H1 (cell line): ENCODE measurements around the gene SEC24A. TPM values are rescaled to one million over a fixed set of nuclear protein-coding genes. Genes with fewer than 3 reads are reported as not detected.
A peak's percentile ranks its signal among the peaks of the same experiment; 100 is the strongest.

Experiments
- BACH1 ChIP-seq: IDR thresholded peaks from 2 replicates; pipeline ENCODE4 v1.6.1; 2012; ENCODE audit warnings: low read length, improper control_type of control experiment
- CEBPB ChIP-seq: IDR thresholded peaks from 2 replicates; pipeline ENCODE4 v1.6.1; 2012; ENCODE audit warnings: low read depth, low read length
- HDAC2 ChIP-seq, 2 experiments: fragments of 300-600 bp in 1 of 2; sonication (generic) in 1 of 2; IDR thresholded peaks; 2 replicates each; pipeline ENCODE4 v1.6.1; 2011 to 2012; ENCODE audit warnings: low read depth in 2 of 2, low read length in 2 of 2, mild to moderate bottlenecking in 2 of 2, moderate library complexity in 2 of 2, borderline replicate concordance in 1 of 2, inconsistent platforms in 1 of 2
- JUN ChIP-seq: IDR thresholded peaks from 2 replicates; pipeline ENCODE4 v1.6.1; 2011; ENCODE audit warnings: low read depth, mild to moderate bottlenecking, improper control_type of control experiment, low read length
- PHF8 ChIP-seq: fragments of 200-600 bp; sonication (generic); conservative IDR thresholded peaks from 2 replicates; pipeline ENCODE4 v1.7.1; 2012; ENCODE audit warnings: low read depth, mild to moderate bottlenecking, inconsistent platforms, low read length, moderate library complexity
- POLR2AphosphoS5 ChIP-seq: IDR thresholded peaks from 2 replicates; pipeline ENCODE4 v1.6.1; 2011; ENCODE audit warnings: low read depth, low read length
- POU5F1 ChIP-seq: IDR thresholded peaks from 2 replicates; pipeline ENCODE4 v1.6.1; 2011; ENCODE audit warnings: low read depth, mild to moderate bottlenecking, low read length, moderate library complexity
- RBBP5 ChIP-seq: IDR thresholded peaks from 2 replicates; pipeline ENCODE4 v1.7.1; 2012; ENCODE audit warnings: low read depth, mild to moderate bottlenecking, inconsistent platforms, low read length, moderate library complexity, borderline replicate concordance
- RNF2 ChIP-seq: fragments of 200-900, 300-1000 bp; sonication (generic); IDR thresholded peaks from 2 replicates; pipeline ENCODE4 v1.7.1; 2016; ENCODE audit warnings: borderline replicate concordance, low read depth, mild to moderate bottlenecking, antibody characterized with exemption, low read length; ENCODE audit not compliant: poor library complexity, severe bottlenecking; ENCODE audit errors: missing control alignments
- SAP30 ChIP-seq: fragments of 300-600 bp; sonication (generic); IDR thresholded peaks from 2 replicates; pipeline ENCODE4 v1.7.1; 2012; ENCODE audit warnings: low read length, moderate library complexity, mild to moderate bottlenecking, inconsistent platforms; ENCODE audit not compliant: insufficient read depth, insufficient replicate concordance
- SIRT6 ChIP-seq: IDR thresholded peaks from one replicate; pipeline ENCODE4 v1.7.1; 2012; ENCODE audit warnings: low read length, inconsistent platforms
- SIX5 ChIP-seq: IDR thresholded peaks from 2 replicates; pipeline ENCODE4 v1.6.1; 2011; ENCODE audit warnings: mild to moderate bottlenecking, low read depth, low read length
- SP4 ChIP-seq: IDR thresholded peaks from 2 replicates; pipeline ENCODE4 v1.6.1; 2012; ENCODE audit warnings: low read length, inconsistent platforms
- SRF ChIP-seq: IDR thresholded peaks from 2 replicates; pipeline ENCODE4 v1.6.1; 2011; ENCODE audit warnings: mild to moderate bottlenecking, low read depth, low read length, moderate library complexity
- TAF1 ChIP-seq: IDR thresholded peaks from 2 replicates; pipeline ENCODE4 v1.6.1; 2011; ENCODE audit warnings: mild to moderate bottlenecking, low read depth, low read length
- TAF7 ChIP-seq: optimal IDR thresholded peaks from 2 replicates; pipeline ENCODE3; 2011; ENCODE audit warnings: low read depth, mild to moderate bottlenecking, inconsistent platforms, low read length, moderate library complexity, borderline replicate concordance
- polyA plus RNA-seq, 7 experiments: library from polyadenylated mRNA; depleted of rRNA in 3 of 7; stranded (reverse) in 5 of 7; unstranded in 2 of 7; fragments of >200 nt in 5 of 7; fragments of 200-250 nt in 2 of 7; gene quantifications; 1 replicate in 5 of 7; 2 replicates in 1 of 7; 4 replicates in 1 of 7; pipeline versions ENCODE4 v1.2.1 to v1.2.3, GENCODE V29; 2011 to 2013; ENCODE audit warnings: missing spikeins in 2 of 7, mixed read lengths in 2 of 7
- total RNA-seq: library from RNA; stranded (reverse); fragmentation: NEBNext Ultra II Directional; extraction: Animal tissue kit (Norgen Biotek cat#: 25700); gene quantifications from 2 replicates; pipeline ENCODE4 v1.2.1, GENCODE V29; 2021
- TF ChIP-seq, protein P1 (sequence below): IDR thresholded peaks from 2 replicates; pipeline ENCODE4 v1.6.1; 2012; ENCODE audit warnings: inconsistent platforms
- TF ChIP-seq, protein P2 (sequence below): IDR thresholded peaks from 2 replicates; pipeline ENCODE4 v1.6.1; 2012; ENCODE audit warnings: low read length, inconsistent platforms
- TF ChIP-seq, protein P3 (sequence below), 3 experiments: IDR thresholded peaks; 1 replicate in 2 of 3; 2 replicates in 1 of 3; pipeline versions ENCODE4 v1.5.1 to v1.6.1; 2011; ENCODE audit warnings: low read length in 3 of 3, mild to moderate bottlenecking in 3 of 3, inconsistent platforms in 2 of 3, low read depth in 1 of 3, moderate library complexity in 1 of 3; ENCODE audit not compliant: insufficient read depth in 1 of 3; ENCODE audit errors: control extremely low read depth in 1 of 3

Gene SEC24A
- total and polyA plus RNA-seq, 2 of the 8 experiments (the other 6 are each of a cell fraction or from before 2014, with no cell fraction given): 18.8 to 33.7 TPM

DNA sequence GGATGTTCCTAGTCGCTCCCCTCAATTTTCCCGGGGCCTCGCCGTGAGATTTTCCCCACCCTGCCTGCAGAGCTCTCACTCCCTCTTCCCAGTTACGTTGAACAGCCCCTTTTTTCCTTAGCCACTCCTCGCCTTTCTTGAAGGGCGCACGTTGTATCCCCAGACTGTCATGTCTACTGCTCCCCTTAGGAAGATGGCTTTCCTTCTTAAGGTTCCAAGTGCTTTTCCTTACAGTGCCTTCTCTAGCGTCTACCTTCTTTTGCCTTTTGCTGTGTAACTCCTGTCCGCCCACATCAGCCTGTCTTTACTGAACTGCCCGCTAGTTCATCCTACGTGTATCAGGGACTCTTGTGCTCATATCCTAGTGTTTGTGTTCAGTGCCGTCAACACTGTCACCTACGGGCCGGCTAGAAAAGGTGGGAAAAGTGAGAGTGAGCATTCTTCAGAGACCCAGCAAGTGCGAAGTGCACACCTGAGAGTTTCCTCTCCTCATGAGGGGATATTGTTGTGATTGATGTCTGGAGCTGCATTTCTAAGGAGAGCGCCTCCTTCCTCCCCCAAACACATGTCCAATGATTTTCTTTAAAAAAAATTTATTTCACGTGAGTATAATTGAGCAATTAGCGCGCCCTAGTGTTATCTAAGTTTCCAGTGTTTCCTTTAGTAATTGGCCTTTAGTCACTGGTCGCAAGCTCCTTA is 90.5 kb downstream of the SEC24A start (continued):
- TF ChIP-seq JUN (no peak), SAP30 (peak; percentile 58), SP4 (no peak), POLR2AphosphoS5 (no peak), SIX5 (no peak), SRF (no peak), RNF2 (no peak), SIRT6 (no peak), PHF8 (no peak), POU5F1 (no peak), TAF1 (no peak), HDAC2 (IDR thresholded peaks at IDR 0.05; ENCODE audit: borderline replicate concordance in 1 of 2, low read depth in 2 of 2, low read length in 2 of 2) (no peak), CEBPB (no peak), BACH1 (0 out of 2 replicates have a peak, but pooled peaks have one; percentile 12), TAF7 (no peak), RBBP5 (0 out of 2 replicates have a peak, but pooled peaks have one; percentile 24)
- TF ChIP-seq, protein P1, sequence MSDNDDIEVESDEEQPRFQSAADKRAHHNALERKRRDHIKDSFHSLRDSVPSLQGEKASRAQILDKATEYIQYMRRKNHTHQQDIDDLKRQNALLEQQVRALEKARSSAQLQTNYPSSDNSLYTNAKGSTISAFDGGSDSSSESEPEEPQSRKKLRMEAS: peak; percentile 85
- TF ChIP-seq, protein P2, sequence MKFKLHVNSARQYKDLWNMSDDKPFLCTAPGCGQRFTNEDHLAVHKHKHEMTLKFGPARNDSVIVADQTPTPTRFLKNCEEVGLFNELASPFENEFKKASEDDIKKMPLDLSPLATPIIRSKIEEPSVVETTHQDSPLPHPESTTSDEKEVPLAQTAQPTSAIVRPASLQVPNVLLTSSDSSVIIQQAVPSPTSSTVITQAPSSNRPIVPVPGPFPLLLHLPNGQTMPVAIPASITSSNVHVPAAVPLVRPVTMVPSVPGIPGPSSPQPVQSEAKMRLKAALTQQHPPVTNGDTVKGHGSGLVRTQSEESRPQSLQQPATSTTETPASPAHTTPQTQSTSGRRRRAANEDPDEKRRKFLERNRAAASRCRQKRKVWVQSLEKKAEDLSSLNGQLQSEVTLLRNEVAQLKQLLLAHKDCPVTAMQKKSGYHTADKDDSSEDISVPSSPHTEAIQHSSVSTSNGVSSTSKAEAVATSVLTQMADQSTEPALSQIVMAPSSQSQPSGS: no peak
- TF ChIP-seq, protein P3, sequence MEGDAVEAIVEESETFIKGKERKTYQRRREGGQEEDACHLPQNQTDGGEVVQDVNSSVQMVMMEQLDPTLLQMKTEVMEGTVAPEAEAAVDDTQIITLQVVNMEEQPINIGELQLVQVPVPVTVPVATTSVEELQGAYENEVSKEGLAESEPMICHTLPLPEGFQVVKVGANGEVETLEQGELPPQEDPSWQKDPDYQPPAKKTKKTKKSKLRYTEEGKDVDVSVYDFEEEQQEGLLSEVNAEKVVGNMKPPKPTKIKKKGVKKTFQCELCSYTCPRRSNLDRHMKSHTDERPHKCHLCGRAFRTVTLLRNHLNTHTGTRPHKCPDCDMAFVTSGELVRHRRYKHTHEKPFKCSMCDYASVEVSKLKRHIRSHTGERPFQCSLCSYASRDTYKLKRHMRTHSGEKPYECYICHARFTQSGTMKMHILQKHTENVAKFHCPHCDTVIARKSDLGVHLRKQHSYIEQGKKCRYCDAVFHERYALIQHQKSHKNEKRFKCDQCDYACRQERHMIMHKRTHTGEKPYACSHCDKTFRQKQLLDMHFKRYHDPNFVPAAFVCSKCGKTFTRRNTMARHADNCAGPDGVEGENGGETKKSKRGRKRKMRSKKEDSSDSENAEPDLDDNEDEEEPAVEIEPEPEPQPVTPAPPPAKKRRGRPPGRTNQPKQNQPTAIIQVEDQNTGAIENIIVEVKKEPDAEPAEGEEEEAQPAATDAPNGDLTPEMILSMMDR (IDR thresholded peaks at IDR 0.05; ENCODE audit: control extremely low read depth in 1 of 3, insufficient read depth in 1 of 3, low read depth in 1 of 3, low read length in 3 of 3): peak in 1 of 3 experiments; percentile 18; a peak in 1 of 4 replicates
